NCI-H345 treated with DMSO at 0.1 percent for 48 hours (cell line): Measurements from ENCODE around the gene SLC4A3.
A peak's percentile ranks its signal among the peaks of the same experiment; 100 is the strongest.
"Not testable (repeated sequence)": the region's sequence is repeated elsewhere in the genome, so short reads cannot be mapped to it uniquely, and the experiment has no call there.

Experiments
- DNase-seq: peaks from one replicate; lab custom pipeline; 2025; ENCODE audit not compliant: unreplicated experiment; lab: John Stamatoyannopoulos, UW

Gene SLC4A3

GRCh38 chr2:219676586-219676985 lies 49.2 kb downstream of the SLC4A3 start:
- DNase-seq: no peak

- no peak for DNase-seq
Measured at GRCh38 chr2:219679041-219679440, 51.6 kb downstream of the SLC4A3 start.

DNA sequence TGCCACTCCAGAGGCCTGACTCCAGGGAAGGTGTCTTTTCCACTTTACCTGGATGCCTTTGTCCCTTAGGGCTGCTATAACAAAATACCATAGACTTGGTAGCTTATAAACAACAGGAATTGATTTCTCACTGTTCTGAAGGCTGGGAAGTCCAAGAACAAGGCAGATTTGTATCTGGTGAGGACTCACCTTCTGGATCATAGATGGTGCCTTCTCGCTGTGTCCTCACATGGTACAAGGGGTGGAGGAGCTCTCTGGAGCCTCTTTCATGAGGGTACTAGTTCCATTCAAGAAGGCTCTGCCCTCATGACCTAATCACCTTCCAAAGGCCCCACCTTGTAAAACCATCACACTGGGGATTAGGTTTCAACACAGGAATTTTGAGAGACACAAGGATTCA lies 52.1 kb downstream of the SLC4A3 start:
- no peak for DNase-seq

GRCh38 chr2:219680958-219681693 lies 53.7 kb downstream of the SLC4A3 start:
- DNase-seq: no peak

GRCh38 chr2:219681694-219682300 lies 54.4 kb downstream of the SLC4A3 start:
- DNase-seq: no peak

GRCh38 chr2:219683474-219683873 lies 56.0 kb downstream of the SLC4A3 start:
- not testable (repeated sequence) for DNase-seq

- DNase-seq: peak; percentile 78
Measured at GRCh38 chr2:219684721-219685689, 57.6 kb downstream of the SLC4A3 start.

DNA sequence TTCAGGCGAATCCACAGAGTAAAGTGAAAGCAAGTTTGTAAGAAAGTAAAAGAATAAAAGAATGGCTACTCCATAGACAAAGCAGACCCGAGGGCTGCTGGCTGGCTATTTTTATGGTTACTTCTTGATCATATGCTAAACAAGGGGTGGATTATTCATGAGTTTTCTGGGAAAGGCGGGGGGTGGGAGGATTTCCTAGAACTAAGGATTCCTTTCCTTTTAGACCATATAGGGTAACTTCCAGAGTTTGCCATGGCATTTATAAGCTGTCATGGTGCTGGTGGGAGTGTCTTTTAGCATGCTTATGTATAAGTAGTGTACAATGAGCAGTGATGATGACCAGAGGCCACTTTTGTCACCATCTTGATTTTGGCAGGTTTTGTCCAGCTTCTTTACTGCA lies 59.8 kb downstream of the SLC4A3 start:
- no peak for DNase-seq

- no peak for DNase-seq
Measured at GRCh38 chr2:219687882-219688559, 60.6 kb downstream of the SLC4A3 start.

DNA sequence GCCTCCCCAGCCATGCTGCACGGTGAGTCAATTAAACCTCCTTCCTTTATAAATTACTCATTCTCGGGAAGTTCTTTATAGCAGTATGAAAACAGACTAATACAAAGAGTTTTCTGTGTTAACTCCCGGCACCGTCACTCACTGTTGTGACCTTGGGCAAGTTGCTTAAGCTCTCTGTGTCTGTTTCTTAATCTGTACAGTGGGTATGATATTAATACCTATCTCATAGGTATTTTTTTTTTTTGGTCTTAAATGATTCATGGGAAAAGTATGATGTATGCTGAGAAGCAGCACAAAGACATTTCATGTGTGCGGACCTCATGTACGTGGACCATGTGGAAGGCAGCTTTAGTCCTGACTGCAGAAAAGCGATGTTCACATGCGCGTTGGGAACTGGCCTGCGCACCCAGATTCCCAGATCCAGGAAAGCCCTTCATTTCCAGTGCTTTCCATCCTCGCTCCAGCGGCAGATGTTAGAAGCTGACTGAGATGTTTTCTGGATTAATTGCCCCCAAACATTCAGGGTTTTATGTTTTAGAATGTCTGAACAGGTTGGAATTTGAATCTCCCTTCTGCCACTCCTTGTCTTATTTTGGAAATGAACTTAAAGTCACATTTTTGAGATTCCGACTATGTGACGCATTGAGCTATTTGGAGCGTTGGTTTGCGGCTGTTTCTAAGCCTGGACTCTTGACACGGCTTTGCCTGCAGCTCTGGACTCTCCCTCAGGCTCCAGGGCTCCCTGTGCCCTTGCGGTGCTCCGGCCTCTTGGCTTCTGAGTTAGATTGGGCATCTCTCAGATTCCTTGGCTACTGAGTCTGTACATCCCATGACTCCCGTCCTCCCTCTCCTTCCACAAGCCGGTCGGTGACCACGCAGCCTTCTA lies 61.4 kb downstream of the SLC4A3 start:
- no peak for DNase-seq

- peak; percentile 29 for DNase-seq
Measured at GRCh38 chr2:219689676-219690628, 62.5 kb downstream of the SLC4A3 start.

DNA sequence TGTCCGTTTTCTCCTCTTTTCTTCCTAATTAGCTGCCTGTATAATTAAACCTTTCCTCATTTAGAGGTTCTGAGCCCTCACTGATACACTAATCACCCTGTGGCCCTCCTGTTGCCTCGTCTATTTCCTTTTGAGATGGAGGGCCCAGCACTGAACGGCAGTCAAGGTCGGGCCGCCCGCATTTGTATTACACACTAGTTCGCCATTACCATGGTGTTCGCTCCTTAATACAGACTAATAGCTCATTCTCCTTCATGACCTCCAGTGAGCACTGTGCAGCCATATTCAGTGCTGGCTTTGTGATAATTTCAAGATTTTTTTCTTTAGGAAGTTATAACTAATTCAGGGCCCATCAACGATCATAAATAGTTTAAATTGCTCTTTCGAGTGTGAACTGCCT lies 64.1 kb downstream of the SLC4A3 start:
- no peak for DNase-seq
